Stimulated activated CD4-positive, alpha-beta T cell treated with anti-CD3 and anti-CD28 coated beads, Interleukin-4, amount 100 ng/mL, for 24 hours (primary cell): ENCODE measurements around the gene POP5.
"Not testable (repeated sequence)": the region's sequence is repeated elsewhere in the genome, so short reads cannot be mapped to it uniquely, and the experiment has no call there.

Experiments
- DNase-seq: peaks from one replicate; pipeline ENCODE4 v3.0.0-alpha.2; 2020

Gene POP5

DNA sequence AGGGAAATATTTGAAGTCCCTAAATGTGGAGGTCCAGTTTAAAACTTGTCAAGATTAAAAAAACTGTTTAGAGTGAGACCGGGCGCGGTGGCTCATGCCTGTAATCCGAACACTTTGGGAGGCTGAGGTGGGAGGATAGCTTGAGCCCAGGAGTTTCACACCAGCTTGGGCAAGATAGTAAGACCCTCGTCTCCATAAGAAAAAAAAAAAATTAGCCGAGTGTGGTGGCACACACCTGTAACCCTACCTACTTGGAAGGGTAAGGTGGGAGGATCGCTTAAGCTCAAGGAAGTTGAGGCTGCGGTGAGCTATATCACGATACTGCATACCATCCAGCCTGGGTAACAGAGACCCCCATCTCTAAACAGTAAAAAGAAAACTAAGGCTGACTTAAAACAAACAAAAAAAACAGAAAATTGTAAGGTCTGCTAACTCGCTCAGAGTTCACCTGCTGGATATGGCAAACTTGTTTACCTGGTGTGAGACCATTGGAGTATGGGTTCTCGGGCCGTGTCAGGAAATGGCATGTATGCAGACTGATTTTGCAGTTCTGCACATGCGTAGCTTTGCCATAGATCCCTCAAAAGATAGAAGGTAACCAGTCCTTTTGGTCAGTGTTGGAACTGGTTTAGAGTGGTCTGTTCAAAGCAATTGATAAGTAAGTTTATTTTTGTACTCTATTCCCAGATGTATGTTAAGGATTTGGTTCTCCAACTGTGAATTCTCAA, 45.0 kb downstream of the POP5 start:
- peak; percentile 36 for DNase-seq

DNA sequence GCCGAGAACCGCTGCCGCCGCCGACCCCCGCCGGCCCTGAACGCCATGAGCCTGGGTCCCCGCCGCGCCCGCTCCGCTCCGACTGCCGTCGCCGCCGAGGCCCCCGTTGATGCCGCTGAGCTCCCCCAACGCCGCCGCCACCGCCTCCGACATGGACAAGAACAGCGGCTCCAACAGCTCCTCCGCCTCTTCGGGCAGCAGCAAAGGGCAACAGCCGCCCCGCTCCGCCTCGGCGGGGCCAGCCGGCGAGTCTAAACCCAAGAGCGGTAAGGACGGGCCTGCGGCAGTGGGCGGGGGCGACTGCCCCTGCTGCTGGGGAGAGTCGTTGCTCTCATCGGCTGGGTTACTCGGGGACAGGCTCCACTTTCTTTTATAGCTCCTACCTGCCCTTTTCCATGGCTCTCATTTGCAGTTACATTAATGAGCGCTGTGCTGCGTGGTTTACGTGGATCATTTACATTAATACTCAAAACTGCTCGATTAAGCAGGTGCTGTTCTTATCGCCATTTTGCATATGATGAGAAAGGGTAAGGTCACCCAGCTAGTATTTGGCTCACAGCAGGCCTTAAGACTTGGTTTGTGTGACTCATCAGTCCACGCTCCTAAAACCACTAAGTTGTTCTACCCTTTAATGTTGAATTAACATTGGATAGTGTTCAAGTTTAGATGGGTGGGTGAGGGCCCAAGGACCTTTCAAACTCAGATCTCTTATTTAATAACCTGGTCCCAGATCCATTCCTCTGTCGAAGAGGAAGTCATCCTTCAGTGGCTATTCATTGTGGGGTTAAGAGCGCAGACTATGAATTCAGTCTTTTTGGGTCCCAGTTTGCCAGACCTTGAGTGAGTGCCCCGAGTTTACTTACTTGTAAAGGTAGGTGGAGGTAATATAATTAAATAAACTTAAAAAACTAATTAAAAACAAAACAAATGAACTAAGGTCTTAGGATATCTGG, 46.2 kb downstream of the POP5 start:
- DNase-seq = peak; percentile 56

DNA sequence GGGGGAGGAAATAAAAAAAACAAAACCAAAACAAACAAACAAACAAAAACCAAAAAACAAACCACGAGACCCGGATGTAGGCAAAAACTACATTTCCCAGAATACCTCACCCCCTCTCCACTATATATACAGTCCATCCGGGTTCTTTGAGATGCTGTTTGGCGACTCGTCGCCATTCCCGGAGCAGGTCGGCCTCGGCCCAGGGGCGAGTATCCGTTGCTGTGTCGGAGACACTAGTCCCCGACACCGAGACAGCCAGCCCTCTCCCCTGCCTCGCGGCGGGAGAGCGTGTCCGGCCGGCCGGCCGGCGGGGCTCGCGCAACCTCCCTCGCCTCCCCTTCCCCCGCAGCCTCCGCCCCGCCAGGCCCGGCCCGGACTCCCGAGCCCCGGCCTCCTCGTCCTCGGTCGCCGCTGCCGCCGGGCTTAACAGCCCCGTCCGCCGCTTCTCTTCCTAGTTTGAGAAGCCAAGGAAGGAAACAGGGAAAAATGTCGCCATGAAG, 46.9 kb downstream of the POP5 start, which contains the start of gene RNF10:
RNF10 (plus strand) TSS at position 154 of the 500 bp plus-strand sequence. CDS start 456 bp downstream, outside the sequence.
- peak; percentile 76 for DNase-seq

DNA sequence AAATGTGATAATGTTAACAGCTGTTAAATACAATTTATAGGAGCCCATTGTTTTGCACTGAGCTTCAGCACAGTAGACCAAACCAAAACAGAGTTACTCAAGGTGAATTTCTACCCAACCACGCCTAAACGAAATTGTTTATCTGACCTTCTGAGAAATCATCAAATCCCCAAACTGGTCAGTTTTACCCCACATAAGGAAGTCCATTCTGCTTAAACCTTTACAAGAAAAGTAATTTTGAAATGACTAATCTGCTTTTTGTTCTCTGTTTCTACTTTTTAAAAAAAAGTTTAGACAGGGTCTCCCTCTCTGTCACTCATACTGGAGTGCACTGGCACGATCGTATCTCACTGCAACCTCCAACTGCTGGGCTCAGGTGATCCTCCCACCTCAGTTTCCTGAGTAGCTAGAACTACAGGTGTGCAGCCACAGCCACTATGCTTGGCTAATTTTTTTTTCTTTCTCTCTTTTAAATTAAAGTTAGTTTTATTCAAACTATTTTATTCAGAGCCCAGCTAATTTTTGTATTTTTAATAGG, 48.4 kb downstream of the POP5 start:
- DNase-seq = no peak

DNA sequence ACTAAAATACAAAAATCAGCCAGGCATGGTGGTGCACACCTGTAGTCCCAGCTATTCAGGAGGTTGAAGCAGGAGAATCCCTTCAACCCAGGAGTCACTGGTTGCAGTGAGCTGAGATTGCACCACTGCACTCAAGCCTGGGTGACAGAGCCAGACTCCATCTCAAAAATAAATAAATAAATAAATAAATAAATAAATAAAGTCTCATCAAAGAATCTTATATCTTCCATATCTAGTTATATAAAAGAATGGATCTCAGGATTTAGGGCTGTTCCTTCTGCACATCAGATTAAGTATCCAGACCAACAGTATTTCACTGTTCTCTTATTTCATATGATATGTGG, 50.8 kb downstream of the POP5 start:
- not testable (repeated sequence) for DNase-seq

DNA sequence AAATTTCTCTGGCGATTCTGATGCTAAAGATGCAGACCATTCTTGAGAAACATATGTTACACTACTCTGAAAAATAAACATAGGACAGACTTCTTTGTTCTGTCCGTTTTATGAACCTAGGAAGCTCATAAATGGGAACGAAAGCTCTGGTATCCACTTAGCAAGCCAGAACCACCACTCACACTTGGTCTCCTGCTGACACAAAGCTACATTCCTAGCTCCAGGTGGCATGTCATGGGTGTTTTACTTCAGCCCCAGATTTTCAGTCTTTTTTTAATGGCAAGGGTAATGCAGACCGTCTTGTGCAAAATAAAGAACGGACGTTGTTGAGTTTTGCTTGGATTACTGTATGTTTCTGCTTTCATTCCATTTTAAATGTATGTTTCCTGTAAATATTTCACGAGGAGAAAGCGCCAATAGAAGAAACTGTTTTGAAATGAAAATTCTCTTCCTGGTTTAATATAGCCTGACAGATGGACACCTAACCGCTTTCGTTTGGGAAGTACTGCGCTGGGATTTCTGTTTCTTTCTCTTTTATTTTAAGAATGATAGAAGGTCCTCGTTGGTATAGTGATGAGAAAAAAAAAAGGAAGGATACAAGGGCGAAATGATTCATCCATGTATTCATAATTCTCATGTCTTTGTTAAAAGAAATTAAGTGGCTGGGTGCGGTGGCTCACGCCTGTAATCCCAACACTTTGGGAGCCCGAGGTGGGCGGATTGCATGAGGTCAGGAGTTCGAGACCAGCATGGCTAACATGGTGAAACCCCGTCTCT, 51.4 kb downstream of the POP5 start:
- no peak for DNase-seq

DNA sequence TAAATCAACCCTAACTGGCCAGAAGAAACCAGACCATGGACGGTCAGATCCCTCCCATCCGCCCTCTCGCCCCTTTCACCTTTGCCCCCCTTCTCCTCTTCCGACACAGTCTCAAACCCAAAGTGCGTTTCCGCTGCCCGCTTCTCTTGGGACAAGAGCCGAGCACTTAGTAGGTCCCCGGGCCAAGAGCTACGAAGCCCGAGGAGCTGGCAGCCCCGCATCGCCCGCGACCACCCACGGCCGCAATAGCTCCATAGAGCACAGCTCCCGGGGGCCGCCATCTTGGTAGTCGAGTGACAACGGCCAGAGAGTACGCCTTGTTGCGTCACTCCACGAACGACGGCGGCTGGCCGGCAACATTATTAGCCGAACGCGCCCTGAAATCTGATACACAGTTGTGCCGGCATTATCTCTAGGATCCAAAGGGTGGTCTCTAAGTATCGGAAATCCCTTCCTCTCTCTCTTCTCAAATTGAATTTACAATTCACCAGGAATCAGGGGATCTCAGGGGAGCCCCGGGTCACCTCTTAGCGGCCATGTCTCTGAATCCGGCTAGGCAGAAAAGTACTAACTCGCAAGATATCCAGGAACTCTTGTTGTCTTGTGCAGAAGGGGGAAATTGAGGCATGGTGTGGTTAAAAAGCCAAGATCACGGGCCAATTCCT, 52.2 kb downstream of the POP5 start, which contains the start of gene COQ5:
COQ5 (minus strand) TSS at position 298 of the 665 bp plus-strand sequence; CDS start at position 281, 17 bp downstream.
- peak; percentile 86 for DNase-seq
